Body of pancreas (tissue), 4 donors: ENCODE results near the gene PLXNB1.

Source experiments
- CTCF ChIP-seq, 7 experiments: fragments of 450-650 bp in 4 of 7; fragments of 200-600 bp in 3 of 7; sonication (generic) in 3 of 7; IDR thresholded peaks; one replicate each; pipeline ENCODE4 v1.5.1; 2016 to 2019; ENCODE audit warnings: antibody characterized with exemption in 7 of 7
- POLR2A ChIP-seq, 3 donors: fragments of 450-650 bp; IDR thresholded peaks; one replicate each; pipeline ENCODE4 v1.6.1; 2016; ENCODE audit warnings: antibody characterized with exemption in 3 of 3, mild to moderate bottlenecking in 2 of 3

- TF ChIP-seq CTCF (IDR thresholded peaks at IDR 0.05): no peak
- TF ChIP-seq POLR2A (IDR thresholded peaks at IDR 0.05): no peak
These were observed 14.5 kb downstream of the PLXNB1 start for GRCh38 chr3:48415251-48415953.
